H1 (cell line): ENCODE measurements around the gene CAMK2D. TPM values are rescaled to one million over a fixed set of nuclear protein-coding genes. Genes with fewer than 3 reads are reported as not detected.

Source experiments
- CHD7 ChIP-seq: fragments of 300-600 bp; sonication (generic); IDR thresholded peaks from 2 replicates; pipeline ENCODE4 v1.7.1; 2012; ENCODE audit warnings: low read length, moderate library complexity, mild to moderate bottlenecking, inconsistent platforms; ENCODE audit not compliant: insufficient replicate concordance
- EP300 ChIP-seq, 2 experiments: IDR thresholded peaks; 1 replicate in 1 of 2; 2 replicates in 1 of 2; pipeline ENCODE4 v1.6.1; 2011 to 2012; ENCODE audit warnings: low read depth in 2 of 2, low read length in 2 of 2, mild to moderate bottlenecking in 2 of 2, borderline replicate concordance in 1 of 2, inconsistent platforms in 1 of 2, moderate library complexity in 1 of 2
- POLR2AphosphoS5 ChIP-seq: IDR thresholded peaks from 2 replicates; pipeline ENCODE4 v1.6.1; 2011; ENCODE audit warnings: low read depth, low read length
- RBBP5 ChIP-seq: IDR thresholded peaks from 2 replicates; pipeline ENCODE4 v1.7.1; 2012; ENCODE audit warnings: low read depth, mild to moderate bottlenecking, inconsistent platforms, low read length, moderate library complexity, borderline replicate concordance
- polyA plus RNA-seq, 7 experiments: library from polyadenylated mRNA; depleted of rRNA in 3 of 7; stranded (reverse) in 5 of 7; unstranded in 2 of 7; fragments of >200 nt in 5 of 7; fragments of 200-250 nt in 2 of 7; gene quantifications; 1 replicate in 5 of 7; 2 replicates in 1 of 7; 4 replicates in 1 of 7; pipeline versions ENCODE4 v1.2.1 to v1.2.3, GENCODE V29; 2011 to 2013; ENCODE audit warnings: missing spikeins in 2 of 7, mixed read lengths in 2 of 7
- total RNA-seq: library from RNA; stranded (reverse); fragmentation: NEBNext Ultra II Directional; extraction: Animal tissue kit (Norgen Biotek cat#: 25700); gene quantifications from 2 replicates; pipeline ENCODE4 v1.2.1, GENCODE V29; 2021

The CAMK2D gene
- total and polyA plus RNA-seq, 2 of the 8 experiments (the other 6 are each of a cell fraction or from before 2014, with no cell fraction given): 3.2 to 7.0 TPM

- TF ChIP-seq EP300 (IDR thresholded peaks at IDR 0.05; ENCODE audit: borderline replicate concordance in 1 of 2, low read depth in 2 of 2, low read length in 2 of 2) (no peak), CHD7 (no peak), RBBP5 (no peak), POLR2AphosphoS5 (no peak)
- TF ChIP-seq, all 59 proteins: peak for 0
These were observed 40.3 kb upstream of the CAMK2D start (continued) for GRCh38 chr4:113801882-113802281.
